Subcutaneous adipose tissue (tissue), 4 donors: ENCODE data around the gene LYVE1. TPM values are rescaled to one million over a fixed set of nuclear protein-coding genes. Genes with fewer than 3 reads are reported as not detected.

Experiments used
- CTCF ChIP-seq: fragments of 450-650 bp; IDR thresholded peaks from one replicate; pipeline ENCODE4 v1.5.1; 2016; ENCODE audit warnings: low read depth, mild to moderate bottlenecking, control low read depth, antibody characterized with exemption, moderate library complexity
- total RNA-seq, 4 donors: library from RNA; depleted of rRNA; stranded (reverse); fragments of >200 nt; gene quantifications; one replicate each; pipeline ENCODE4 v1.1.0, GENCODE V29; 2016

The LYVE1 gene
- total RNA-seq, 4 donors from 2014 or later = 110 to 428 (median 207) TPM

GRCh38 chr11:10556590-10556989 lies 11.9 kb downstream of the LYVE1 start:
- no peak for TF ChIP-seq CTCF

GRCh38 chr11:10551845-10552352 lies 16.6 kb downstream of the LYVE1 start:
- no peak for TF ChIP-seq CTCF

DNA sequence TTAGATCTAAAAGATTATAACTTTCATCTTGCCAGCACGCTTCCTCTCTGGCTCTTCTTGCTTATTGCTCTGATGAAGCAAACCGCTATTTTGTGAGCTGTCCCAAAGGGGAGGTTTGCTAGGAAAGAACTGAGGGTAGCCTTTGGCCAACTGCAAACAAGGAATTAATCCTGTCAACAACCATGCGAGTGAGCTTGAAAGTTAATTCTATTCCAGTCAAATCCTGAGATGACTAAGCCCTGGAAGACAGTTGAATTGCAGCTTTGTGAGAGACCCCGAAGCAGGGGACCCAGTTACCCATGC lies 17.2 kb downstream of the LYVE1 start:
- TF ChIP-seq CTCF = no peak

DNA sequence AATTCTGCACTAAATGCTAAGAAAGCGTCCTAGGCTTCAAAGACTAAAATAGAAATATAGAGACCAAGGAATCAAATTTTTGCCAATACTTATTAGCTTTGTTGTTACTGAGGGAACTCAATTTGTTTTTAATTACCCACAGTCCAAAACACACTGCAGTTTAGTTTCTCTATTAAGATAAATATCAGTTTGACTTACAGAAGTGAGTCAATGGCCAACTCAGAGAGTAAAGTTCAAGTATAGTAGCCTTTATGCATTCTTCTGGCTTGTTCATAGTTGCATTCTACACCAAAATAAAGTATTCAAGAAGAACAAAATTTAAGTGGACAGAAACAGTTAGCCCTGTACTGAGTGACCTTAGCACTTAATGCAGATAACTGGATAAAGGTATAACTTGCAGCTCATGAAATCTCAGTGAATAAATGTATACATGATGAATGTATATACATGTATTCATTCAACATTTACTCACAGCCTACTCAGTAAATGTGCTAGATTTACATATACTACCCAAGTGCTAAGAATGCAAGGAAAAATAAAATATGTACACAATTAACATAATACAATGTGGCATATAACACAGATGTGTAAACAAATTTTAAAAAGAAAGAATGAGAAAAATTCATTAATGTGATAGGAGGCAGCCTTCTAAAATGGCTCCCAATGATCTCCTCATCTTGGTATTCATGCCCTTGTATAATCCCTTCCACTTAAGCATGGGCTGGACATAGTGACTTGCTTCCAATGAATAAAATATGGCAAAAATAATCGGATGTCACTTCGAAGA lies 17.8 kb downstream of the LYVE1 start:
- TF ChIP-seq CTCF = no peak

- no peak for TF ChIP-seq CTCF
Measured at GRCh38 chr11:10544491-10545465, 23.7 kb downstream of the LYVE1 start.

GRCh38 chr11:10543782-10544181 lies 24.7 kb downstream of the LYVE1 start:
- no peak for TF ChIP-seq CTCF

GRCh38 chr11:10542776-10543175 lies 25.7 kb downstream of the LYVE1 start:
- no peak for TF ChIP-seq CTCF
